K562 (cell line): ENCODE measurements around the gene ITPR1. TPM values are rescaled to one million over a fixed set of nuclear protein-coding genes. Genes with fewer than 3 reads are reported as not detected.

Experiments
- ATF7 ChIP-seq: fragments of 450-650 bp; IDR thresholded peaks from 2 replicates; pipeline ENCODE4 v1.7.1; 2014; ENCODE audit warnings: mild to moderate bottlenecking, moderate library complexity
- CBX1 ChIP-seq: sonication (generic); IDR thresholded peaks from 2 replicates; pipeline ENCODE4 v1.6.1; 2016; ENCODE audit warnings: antibody characterized with exemption, low read depth, mild to moderate bottlenecking
- CSDE1 ChIP-seq, 2 experiments: fragments of 450-650 bp; IDR thresholded peaks; 2 replicates each; pipeline ENCODE4 v1.6.1; 2016; ENCODE audit warnings: mild to moderate bottlenecking in 1 of 2
- EP300 ChIP-seq: IDR thresholded peaks from 2 replicates; pipeline ENCODE4 v1.6.1; 2012; ENCODE audit warnings: low read length, improper control_type of control experiment
- FOXA1 ChIP-seq: fragments of 450-650 bp; IDR thresholded peaks from 2 replicates; pipeline ENCODE4 v1.6.1; 2016; ENCODE audit warnings: mild to moderate bottlenecking, borderline replicate concordance
- HMGN3 ChIP-seq: IDR thresholded peaks from 2 replicates; pipeline ENCODE4 v1.6.1; 2011; ENCODE audit warnings: borderline replicate concordance, low read depth, mild to moderate bottlenecking, mixed read lengths, low read length; ENCODE audit not compliant: insufficient read length; ENCODE audit errors: extremely low read depth
- JUND ChIP-seq, 2 experiments: IDR thresholded peaks; 2 replicates in 1 of 2; 3 replicates in 1 of 2; pipeline ENCODE4 v1.6.1; 2011; ENCODE audit warnings: borderline replicate concordance in 2 of 2, low read depth in 2 of 2, low read length in 2 of 2, improper control_type of control experiment in 1 of 2, missing biosample characterization in 1 of 2, missing genetic modification characterization in 1 of 2, missing genetic modification reagents in 1 of 2
- KLF1 ChIP-seq: fragments of 450-650 bp; IDR thresholded peaks from 2 replicates; pipeline ENCODE4 v1.6.1; 2016; ENCODE audit warnings: missing genetic modification characterization, missing compliant biosample characterization
- MEF2A ChIP-seq: IDR thresholded peaks from 2 replicates; pipeline ENCODE4 v1.6.1; 2011; ENCODE audit warnings: low read depth, mild to moderate bottlenecking, low read length, moderate library complexity; ENCODE audit not compliant: control insufficient read depth
- MYNN ChIP-seq, 2 experiments: sonication (generic); formaldehyde crosslinking in 1 of 2; IDR thresholded peaks; 2 replicates each; pipeline versions ENCODE4 v1.5.0 to v1.6.1; 2016 to 2020; ENCODE audit warnings: antibody characterized with exemption in 1 of 2, missing genetic modification reagents in 1 of 2
- NBN ChIP-seq: fragments of 450-650 bp; IDR thresholded peaks from 2 replicates; pipeline ENCODE4 v1.6.1; 2016; ENCODE audit warnings: low read depth, mild to moderate bottlenecking
- PPARD ChIP-seq: fragments of 250-450 bp; sonication (Bioruptor Pico); IDR thresholded peaks from 2 replicates; pipeline ENCODE4 v1.8.0; 2022; ENCODE audit warnings: inconsistent platforms, mild to moderate bottlenecking, moderate library complexity
- RBM15 ChIP-seq: fragments of 200-400 bp; formaldehyde crosslinking; IDR thresholded peaks from 2 replicates; pipeline ENCODE4 v1.6.1; 2018; ENCODE audit warnings: mild to moderate bottlenecking, low read length, moderate library complexity; ENCODE audit not compliant: insufficient read depth
- SREBF2 ChIP-seq: sonication (generic); formaldehyde crosslinking; IDR thresholded peaks from 2 replicates; pipeline ENCODE4 v1.4.0; 2020; ENCODE audit warnings: mild to moderate bottlenecking, missing genetic modification reagents
- TRIM24 ChIP-seq, 2 experiments: fragments of 450-650 bp; IDR thresholded peaks; 2 replicates each; pipeline ENCODE4 v1.6.1; 2016
- ZBTB1 ChIP-seq: sonication (generic); formaldehyde crosslinking; IDR thresholded peaks from 2 replicates; pipeline ENCODE4 v1.8.1; 2023; ENCODE audit warnings: missing genetic modification reagents, low read depth, mild to moderate bottlenecking, borderline replicate concordance
- ZNF347 ChIP-seq: fragments of 450-650 bp; formaldehyde crosslinking; IDR thresholded peaks from 2 replicates; pipeline ENCODE4 v1.4.0; 2020; ENCODE audit warnings: low read depth, mild to moderate bottlenecking, moderate library complexity
- ZNF707 ChIP-seq: fragments of 250-450 bp; sonication (Bioruptor Pico); conservative IDR thresholded peaks from 2 replicates; pipeline ENCODE4 v1.8.0; 2022; ENCODE audit warnings: inconsistent platforms, mild to moderate bottlenecking, moderate library complexity
- ZZZ3 ChIP-seq: fragments of 450-650 bp; IDR thresholded peaks from 2 replicates; pipeline ENCODE4 v1.6.1; 2016; ENCODE audit warnings: antibody characterized with exemption, mild to moderate bottlenecking, moderate library complexity
- polyA plus RNA-seq, 8 experiments: library from polyadenylated mRNA; depleted of rRNA in 4 of 8; stranded (reverse) in 5 of 8; unstranded in 3 of 8; fragments of >200 nt; fragmentation: Nextera tagmentation in 2 of 8; fragmentation: Illumina TruSeq in 1 of 8; extraction: Ambion mirVana in 2 of 8; extraction: Trizol in 1 of 8; gene quantifications; 2 replicates each; pipeline versions ENCODE4 v1.2.1 to v1.2.3, GENCODE V29; 2011 to 2014; ENCODE audit warnings: inconsistent platforms in 1 of 8, missing spikeins in 1 of 8
- total RNA-seq, 7 experiments: library from RNA; depleted of rRNA in 6 of 7; stranded (reverse); fragments of >200 nt in 6 of 7; fragmentation: Illumina TruSeq in 2 of 7; extraction: Trizol in 2 of 7; gene quantifications; 2 replicates each; pipeline versions ENCODE4 v1.2.1 to v1.2.3, GENCODE V29; 2011 to 2021; ENCODE audit warnings: low replicate concordance in 1 of 7
- TF ChIP-seq, protein P1 (sequence below): sonication (generic); formaldehyde crosslinking; IDR thresholded peaks from 2 replicates; pipeline ENCODE4 v1.8.1; 2023; ENCODE audit warnings: mild to moderate bottlenecking, missing genetic modification reagents
- TF ChIP-seq, protein P2 (sequence below): fragments of 450-650 bp; IDR thresholded peaks from 2 replicates; pipeline ENCODE4 v1.6.1; 2017; ENCODE audit warnings: antibody characterized with exemption, mild to moderate bottlenecking

The ITPR1 gene
- total and polyA plus RNA-seq, 9 of the 15 experiments (the other 6 are each of a cell fraction or from before 2014, with no cell fraction given): 22.4 to 40.0 (median 27.4) TPM

DNA sequence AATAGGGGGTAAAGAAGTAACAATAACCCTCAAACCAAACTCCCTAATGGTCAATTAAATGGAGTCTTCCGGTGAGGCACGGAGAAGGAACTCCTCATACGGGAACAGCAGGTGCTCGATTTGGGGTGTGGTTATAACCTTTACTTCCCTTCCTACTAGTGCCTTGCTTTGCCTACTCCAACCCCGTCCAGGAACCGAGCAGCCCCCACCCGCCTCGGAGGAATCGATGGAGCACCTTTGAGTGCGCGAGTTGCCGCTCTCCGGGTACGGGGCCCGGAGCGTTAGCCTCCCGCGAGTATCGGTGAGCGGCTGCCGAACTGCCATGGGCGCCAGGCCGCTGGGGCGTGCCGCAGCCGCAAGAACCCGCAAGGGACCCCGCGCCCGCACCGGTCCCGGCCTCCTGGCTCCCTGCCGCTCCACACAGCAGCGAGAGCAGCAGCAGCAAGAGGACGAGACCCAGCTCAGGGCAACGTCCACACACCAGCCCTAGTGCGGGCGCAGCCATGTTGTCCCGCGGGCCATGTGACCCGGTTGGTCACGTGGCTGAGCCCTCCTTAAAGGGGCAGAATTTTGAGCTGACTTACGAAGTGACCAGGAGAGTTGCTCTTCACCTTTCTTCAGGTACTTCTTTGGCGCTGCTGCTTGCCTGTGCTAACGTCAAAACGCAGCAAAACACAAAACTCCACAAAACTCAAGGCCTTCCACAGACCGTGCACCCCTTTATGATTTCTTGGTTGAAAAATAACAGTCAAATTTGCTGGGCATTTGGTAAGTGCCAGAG lies 26.2 kb upstream of the ITPR1 start, which contains the start of gene SUMF1 (continued):
- TF ChIP-seq, protein P1, sequence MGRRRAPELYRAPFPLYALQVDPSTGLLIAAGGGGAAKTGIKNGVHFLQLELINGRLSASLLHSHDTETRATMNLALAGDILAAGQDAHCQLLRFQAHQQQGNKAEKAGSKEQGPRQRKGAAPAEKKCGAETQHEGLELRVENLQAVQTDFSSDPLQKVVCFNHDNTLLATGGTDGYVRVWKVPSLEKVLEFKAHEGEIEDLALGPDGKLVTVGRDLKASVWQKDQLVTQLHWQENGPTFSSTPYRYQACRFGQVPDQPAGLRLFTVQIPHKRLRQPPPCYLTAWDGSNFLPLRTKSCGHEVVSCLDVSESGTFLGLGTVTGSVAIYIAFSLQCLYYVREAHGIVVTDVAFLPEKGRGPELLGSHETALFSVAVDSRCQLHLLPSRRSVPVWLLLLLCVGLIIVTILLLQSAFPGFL (CRISPR knock-in tag): no peak
- TF ChIP-seq PPARD (CRISPR knock-in tag): no peak
- TF ChIP-seq HMGN3: peak; percentile 53
- TF ChIP-seq NBN: peak; percentile 55; the same call in 1 of the 2 replicates
- TF ChIP-seq MYNN (IDR thresholded peaks at IDR 0.05): no peak
- TF ChIP-seq MYNN (CRISPR knock-in tag; IDR thresholded peaks at IDR 0.05): no peak
- no peak for TF ChIP-seq JUND (IDR thresholded peaks at IDR 0.05; ENCODE audit: borderline replicate concordance, low read depth, low read length)
- no peak; the same call in 1 of the 3 replicates for TF ChIP-seq JUND (tag; IDR thresholded peaks at IDR 0.05; ENCODE audit: borderline replicate concordance, low read depth, low read length)
- TF ChIP-seq MEF2A: 0 out of 2 replicates have a peak, but pooled peaks have one; percentile 50
- TF ChIP-seq RBM15: no peak
- TF ChIP-seq TRIM24 (IDR thresholded peaks at IDR 0.05): no peak
- no peak for TF ChIP-seq FOXA1
- 0 out of 2 replicates have a peak, but pooled peaks have one; percentile 21 for TF ChIP-seq KLF1
- peak; percentile 77 for TF ChIP-seq ATF7
- peak in 1 of 2 experiments; percentile 39; a peak in 2 of 4 replicates for TF ChIP-seq CSDE1 (IDR thresholded peaks at IDR 0.05)
- no peak for TF ChIP-seq CBX1
- no peak for TF ChIP-seq ZNF347 (CRISPR knock-in tag)
- TF ChIP-seq ZNF707: no peak
- no peak for TF ChIP-seq SREBF2
- 0 out of 2 replicates have a peak, but pooled peaks have one; percentile 12 for TF ChIP-seq EP300
- TF ChIP-seq, protein P2, sequence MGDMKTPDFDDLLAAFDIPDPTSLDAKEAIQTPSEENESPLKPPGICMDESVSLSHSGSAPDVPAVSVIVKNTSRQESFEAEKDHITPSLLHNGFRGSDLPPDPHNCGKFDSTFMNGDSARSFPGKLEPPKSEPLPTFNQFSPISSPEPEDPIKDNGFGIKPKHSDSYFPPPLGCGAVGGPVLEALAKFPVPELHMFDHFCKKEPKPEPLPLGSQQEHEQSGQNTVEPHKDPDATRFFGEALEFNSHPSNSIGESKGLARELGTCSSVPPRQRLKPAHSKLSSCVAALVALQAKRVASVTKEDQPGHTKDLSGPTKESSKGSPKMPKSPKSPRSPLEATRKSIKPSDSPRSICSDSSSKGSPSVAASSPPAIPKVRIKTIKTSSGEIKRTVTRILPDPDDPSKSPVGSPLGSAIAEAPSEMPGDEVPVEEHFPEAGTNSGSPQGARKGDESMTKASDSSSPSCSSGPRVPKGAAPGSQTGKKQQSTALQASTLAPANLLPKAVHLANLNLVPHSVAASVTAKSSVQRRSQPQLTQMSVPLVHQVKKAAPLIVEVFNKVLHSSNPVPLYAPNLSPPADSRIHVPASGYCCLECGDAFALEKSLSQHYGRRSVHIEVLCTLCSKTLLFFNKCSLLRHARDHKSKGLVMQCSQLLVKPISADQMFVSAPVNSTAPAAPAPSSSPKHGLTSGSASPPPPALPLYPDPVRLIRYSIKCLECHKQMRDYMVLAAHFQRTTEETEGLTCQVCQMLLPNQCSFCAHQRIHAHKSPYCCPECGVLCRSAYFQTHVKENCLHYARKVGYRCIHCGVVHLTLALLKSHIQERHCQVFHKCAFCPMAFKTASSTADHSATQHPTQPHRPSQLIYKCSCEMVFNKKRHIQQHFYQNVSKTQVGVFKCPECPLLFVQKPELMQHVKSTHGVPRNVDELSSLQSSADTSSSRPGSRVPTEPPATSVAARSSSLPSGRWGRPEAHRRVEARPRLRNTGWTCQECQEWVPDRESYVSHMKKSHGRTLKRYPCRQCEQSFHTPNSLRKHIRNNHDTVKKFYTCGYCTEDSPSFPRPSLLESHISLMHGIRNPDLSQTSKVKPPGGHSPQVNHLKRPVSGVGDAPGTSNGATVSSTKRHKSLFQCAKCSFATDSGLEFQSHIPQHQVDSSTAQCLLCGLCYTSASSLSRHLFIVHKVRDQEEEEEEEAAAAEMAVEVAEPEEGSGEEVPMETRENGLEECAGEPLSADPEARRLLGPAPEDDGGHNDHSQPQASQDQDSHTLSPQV: peak; percentile 74
- TF ChIP-seq ZZZ3: no peak
- peak; percentile 86 for TF ChIP-seq ZBTB1
